H54 (cell line): Measurements from ENCODE around the gene PTH2.
"Not testable (repeated sequence)": the region's sequence is repeated elsewhere in the genome, so short reads cannot be mapped to it uniquely, and the experiment has no call there.

ENCODE experiments used
- DNase-seq: peaks from one replicate; pipeline ENCODE4 v3.0.0; 2011; ENCODE audit warnings: low spot score, mixed read lengths; ENCODE audit not compliant: insufficient read length
- FAIRE-seq: peaks from 3 replicates; lab custom pipeline; 2011; peaks lifted over from hg19 to GRCh38; lab: Jason Lieb, UNC
- POLR2A ChIP-seq: IDR thresholded peaks from 2 replicates; pipeline ENCODE4 v1.6.1; 2011; ENCODE audit warnings: low read depth, mild to moderate bottlenecking, low read length

PTH2 gene

DNA sequence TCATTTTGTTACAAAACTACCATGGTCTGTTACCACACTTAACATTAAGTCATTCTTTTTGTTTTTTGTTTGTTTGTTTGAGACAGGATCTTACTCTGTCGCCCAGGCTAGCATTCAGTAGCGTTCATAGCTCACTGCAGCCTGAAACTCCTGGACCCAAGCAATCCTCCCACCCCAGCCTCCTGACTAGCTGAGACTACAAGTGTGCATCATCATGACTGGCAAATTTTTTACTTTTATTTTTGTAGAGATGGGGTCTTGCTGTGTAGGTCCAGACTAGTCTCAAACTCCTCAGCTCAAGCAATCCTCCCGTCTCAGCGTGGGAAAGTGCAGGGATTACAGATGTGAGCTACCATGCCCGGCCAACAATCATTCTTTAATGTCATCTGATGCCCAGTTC lies 33.1 kb upstream of the PTH2 start:
- no peak for FAIRE-seq
- no peak for DNase-seq
- TF ChIP-seq POLR2A = no peak

GRCh38 chr19:49455773-49456172 lies 32.5 kb upstream of the PTH2 start:
- TF ChIP-seq POLR2A = no peak
- no peak for DNase-seq
- FAIRE-seq = no peak

- FAIRE-seq = no peak
- DNase-seq = no peak
- no peak for TF ChIP-seq POLR2A
These were observed 30.6 kb upstream of the PTH2 start for GRCh38 chr19:49453757-49454240.

DNA sequence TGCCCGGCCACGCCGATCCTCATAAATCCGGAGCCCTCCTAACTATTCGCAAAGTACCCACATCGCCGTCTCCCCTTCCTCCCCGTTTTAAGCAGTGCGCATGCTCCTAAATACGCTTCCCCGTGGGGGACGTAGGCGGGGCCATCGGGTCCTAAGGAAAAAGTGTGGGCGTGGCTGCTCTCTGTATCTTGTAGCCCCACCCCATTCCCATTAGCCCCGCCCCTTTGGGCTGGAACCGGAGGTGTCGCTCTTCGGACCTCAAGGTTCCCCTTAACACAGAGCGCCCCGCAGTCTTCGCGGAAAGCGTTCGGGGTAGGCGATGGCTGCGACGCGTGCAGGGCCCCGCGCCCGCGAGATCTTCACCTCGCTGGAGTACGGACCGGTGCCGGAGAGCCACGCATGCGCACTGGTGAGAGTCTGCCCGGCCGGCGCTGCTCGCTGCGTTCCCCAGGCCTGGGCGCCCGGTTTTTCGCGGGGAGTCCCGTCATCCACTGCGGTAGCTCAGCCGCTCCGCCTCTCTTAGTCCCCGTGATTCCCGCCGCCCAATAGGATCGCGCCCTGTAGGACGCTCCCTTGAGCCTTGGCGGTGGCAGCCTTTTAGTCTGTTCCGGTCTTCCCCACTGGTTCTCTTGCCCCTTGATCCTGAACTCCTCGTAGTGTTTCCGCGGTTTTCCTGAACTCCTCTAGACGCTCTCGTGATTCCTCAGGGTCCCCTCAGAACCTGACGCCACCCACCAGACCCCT lies 29.9 kb upstream of the PTH2 start, which contains the start of gene ALDH16A1:
ALDH16A1 (plus strand) TSS at position 213 of the 744 bp plus-strand sequence; CDS start at position 320, 107 bp downstream.
- FAIRE-seq (peak; percentile 71), DNase-seq (peak; percentile 97)
- peak; percentile 69 for TF ChIP-seq POLR2A

DNA sequence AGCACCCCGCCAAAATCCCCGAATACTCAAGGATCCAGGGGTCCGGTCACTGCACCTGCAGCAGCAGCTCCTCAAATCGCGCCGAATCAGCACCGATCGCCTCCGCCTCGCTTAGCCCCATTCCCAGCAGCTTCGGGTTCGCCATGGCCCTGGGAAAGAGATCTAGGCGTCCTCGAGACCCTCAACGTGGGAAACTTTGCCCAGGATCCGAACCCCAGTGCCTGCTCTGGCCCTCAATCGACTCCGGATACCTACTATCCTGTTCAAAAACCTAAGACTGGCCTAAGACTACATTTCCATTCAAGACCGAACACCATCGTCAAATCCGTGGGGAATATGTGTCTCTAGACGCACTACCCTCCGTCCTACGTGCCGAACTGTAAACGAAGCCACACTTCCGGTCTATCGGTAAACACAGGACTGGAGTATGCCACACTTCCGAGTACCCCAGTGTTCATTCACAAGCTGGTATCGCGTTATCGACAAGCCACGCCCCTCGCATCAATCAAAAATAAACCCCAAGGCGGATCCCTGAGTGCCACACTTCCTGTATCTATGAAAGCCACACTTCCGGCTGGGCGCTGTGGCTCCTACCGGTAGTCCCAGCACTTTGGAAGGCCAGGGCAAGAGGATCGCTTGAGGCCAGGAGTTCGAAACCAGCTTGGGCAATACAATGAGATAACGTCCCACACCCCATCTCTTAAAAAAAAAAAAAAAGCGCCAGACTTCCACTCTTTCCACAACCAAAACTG lies 28.4 kb upstream of the PTH2 start, which contains the start of gene PIH1D1:
PIH1D1 (minus strand) TSS at position 385 of the 752 bp plus-strand sequence; CDS start at position 145, 240 bp downstream.
- FAIRE-seq (peak; percentile 94), DNase-seq (peak; percentile 97)
- 0 out of 2 replicates have a peak, but pooled peaks have one; percentile 29 for TF ChIP-seq POLR2A

- FAIRE-seq = no peak
- DNase-seq = no peak
- no peak for TF ChIP-seq POLR2A
These were observed 27.2 kb upstream of the PTH2 start for GRCh38 chr19:49450405-49450804.

GRCh38 chr19:49448432-49448786 lies 25.2 kb upstream of the PTH2 start:
- FAIRE-seq (no peak), DNase-seq (no peak)
- TF ChIP-seq POLR2A = no peak

DNA sequence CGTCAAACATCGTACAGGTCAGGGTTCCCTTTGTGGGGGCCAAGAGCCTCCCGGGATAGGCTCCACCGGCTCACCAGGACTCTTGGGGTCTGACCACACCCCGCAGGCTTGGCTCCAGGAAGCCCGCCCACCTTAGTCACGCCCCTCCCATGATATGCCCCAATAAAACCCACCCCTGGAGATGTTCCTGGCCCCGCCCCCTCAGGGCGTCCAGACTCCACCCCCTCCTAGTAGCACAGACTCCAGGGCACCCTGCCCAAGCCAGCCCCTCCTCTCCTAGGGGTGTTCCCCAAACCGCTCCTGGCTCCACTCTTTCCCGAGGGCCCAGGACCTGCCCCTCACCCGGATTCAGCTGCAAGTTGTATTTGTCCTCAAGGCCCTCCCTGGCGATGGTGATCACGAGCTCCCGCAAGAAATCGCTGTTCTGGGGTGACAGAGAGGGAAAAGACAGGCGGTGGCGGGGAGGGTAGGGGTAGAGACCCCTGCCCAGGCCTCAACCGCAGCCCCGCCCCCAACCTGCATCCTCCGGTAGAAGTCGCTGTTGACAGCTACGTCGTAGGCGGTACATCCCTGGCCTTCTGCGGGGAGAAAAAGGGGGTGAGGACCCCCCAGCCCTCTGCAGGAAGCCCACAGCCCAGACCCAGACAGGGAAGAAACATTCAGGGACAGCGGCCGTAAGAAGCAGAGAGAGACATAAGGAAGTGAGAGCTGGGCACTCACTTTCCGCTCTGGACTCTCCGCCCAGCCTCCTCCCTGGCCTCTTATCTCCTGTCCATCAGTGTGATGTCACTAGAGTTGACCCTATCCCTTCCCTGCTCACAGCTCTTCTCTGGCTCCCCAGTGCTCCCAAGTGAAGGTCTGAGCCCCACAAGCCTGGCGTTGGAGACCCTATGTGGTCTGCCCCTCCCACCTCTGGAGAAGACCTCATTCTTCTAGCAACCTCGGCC lies 24.5 kb upstream of the PTH2 start:
- no peak for TF ChIP-seq POLR2A
- FAIRE-seq = no peak
- no peak for DNase-seq

DNA sequence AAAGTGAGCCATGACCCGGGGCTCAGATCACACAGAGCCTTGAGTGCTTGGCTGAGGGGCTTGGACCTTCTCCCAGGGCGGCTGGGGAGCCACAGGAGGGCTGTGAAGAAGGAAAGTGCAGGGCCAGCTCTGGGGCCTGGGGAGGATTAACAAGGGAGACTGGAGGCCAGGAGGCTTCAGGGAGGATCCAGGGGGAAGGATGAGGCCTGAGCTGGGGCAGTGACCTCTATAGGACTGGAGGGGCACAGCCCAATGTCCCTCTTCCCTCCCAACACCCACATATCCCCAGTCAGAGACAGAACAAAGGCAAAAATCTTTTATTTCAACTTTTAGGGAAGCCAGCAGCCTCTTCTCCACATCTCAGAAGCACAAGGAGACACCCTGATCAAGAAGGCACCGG lies 22.8 kb upstream of the PTH2 start:
- FAIRE-seq (no peak), DNase-seq (no peak)
- no peak for TF ChIP-seq POLR2A

DNA sequence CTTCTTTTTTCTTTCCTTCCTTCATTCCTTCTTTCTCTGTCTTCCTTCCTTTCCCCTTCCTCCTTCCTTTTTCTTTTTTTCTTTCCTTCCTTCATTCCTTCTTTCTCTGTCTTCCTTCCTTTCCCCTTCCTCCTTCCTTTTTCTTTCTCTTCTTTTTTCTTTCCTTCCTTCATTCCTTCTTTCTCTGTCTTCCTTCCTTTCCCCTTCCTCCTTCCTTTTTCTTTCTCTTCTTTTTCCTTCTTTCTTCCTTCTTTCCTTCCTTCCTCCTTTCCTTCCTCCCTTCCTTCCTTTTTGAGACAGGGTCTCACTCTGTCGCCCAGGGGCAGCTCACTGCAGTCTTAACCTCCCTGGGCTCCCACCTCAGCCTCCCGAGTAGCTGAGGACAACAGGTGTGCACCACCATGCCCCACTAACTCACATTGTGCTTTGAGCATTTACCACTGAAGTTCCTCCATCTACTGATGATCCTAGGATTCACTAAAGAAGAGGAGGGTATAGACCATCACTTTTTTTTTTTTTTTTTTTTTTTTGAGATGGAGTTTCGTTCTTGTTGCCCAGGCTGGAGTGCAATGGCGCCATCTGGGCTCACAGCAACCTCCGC lies 21.0 kb upstream of the PTH2 start:
- not testable (repeated sequence) for DNase-seq, FAIRE-seq

DNA sequence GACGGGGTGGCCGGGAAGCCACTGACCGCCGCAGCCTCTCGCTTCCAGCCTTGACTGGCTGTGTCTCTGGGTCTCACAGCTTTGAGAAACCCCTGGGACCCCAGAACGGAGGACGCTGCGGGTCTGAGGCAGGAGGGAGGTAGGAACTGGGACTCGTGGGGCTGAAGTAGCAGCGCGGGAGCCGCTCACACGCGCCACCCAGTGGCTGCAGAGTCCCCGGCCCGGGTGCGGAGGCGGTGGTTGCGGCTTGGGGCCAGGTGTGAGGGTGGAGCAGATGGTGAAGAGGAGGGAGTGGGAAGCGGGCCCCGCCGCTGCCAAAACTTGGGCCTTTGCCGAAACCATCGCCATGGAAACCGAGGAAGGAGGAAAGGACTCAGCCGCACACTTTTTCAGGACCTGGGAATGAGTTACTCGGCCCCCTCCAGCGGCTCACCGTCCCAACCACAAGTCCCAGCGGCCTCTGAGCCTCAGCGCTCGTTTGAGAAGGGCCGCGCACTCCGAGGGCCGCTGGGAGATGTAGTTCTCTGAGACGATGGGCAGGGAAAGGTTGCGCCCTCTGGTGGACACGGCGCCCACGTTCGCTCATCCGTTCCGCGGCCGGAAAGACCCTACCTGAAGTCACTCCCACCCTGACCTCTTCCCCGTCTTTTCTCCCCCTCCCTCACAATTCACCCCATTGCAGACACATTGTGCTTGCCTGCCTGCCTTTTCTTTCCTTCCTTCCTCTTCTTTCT lies 20.3 kb upstream of the PTH2 start:
- peak; percentile 95 for DNase-seq
- no peak for FAIRE-seq
- no peak for TF ChIP-seq POLR2A

DNA sequence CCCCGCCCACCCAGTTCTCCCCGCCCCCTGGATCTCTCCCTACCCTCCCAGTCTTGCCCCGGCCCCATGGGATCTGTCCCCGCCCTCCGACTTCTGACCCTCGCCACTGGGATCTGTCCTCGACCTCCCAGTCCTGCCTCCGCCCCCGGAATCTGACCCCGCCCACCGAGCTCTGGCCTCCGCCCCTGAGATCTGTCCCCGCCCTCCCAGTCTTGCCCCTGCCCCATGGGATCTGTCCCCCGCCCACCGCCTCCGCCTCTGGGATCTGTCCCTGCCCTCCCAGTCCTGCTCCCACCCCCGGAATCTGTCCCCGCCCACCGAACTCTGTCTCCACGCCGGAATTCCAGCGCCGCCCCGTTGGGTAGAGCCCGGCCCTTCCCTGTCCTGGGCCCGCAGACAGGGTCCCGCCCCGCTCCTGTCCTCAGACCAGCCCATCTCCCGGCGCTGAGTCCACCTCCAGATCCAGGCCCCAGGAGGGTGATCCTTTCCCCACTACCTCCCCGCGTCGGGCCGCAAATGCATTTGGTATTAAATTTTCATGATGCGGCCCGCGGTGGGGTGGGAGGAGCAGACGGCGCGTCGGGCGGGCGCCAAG lies 19.6 kb upstream of the PTH2 start:
- DNase-seq = peak; percentile 98
- no peak for FAIRE-seq

More for the DNA sequence above, 19.6 kb upstream of the PTH2 start:
- TF ChIP-seq POLR2A = 0 out of 2 replicates have a peak, but pooled peaks have one; percentile 13
